ENCODE results near the gene EEF1G.
A peak's percentile ranks its signal among the peaks of the same experiment; 100 is the strongest.

Gene EEF1G

GRCh38 chr11:62544581-62545436, 28.9 kb downstream of the EEF1G start:
- intact Hi-C loops (cut with DNase I; ENCODE audit: low total_unique reads): loop anchor here (5.0 to 10.0 kb wide), 4 partner anchors 38 to 148 kb away; partner anchors contain the start of gene TUT1
- Histone ChIP-seq H3K4me3 (peak overlapping the region; percentile 86 to 87), H3K4me1 (peaks cover 5 to 77% (median 61%) of the 10 kb centered on the region in 4 donors), H3K27ac (peak overlapping the region; percentile 98), H3K36me3 (peaks cover 0 to 9% (median 0%) of the 10 kb centered on the region in 3 donors), H3K9me3 (no peaks in the 10 kb centered on the region), H3K27me3 (no peaks in the 10 kb centered on the region)
- TF ChIP-seq CTCF (IDR thresholded peaks at IDR 0.05): no peak
- DNase-seq: no peak

- peak overlapping the region; percentile 98 for H3K27ac ChIP-seq
These were observed 29.8 kb downstream of the EEF1G start for GRCh38 chr11:62543680-62544444.

DNA sequence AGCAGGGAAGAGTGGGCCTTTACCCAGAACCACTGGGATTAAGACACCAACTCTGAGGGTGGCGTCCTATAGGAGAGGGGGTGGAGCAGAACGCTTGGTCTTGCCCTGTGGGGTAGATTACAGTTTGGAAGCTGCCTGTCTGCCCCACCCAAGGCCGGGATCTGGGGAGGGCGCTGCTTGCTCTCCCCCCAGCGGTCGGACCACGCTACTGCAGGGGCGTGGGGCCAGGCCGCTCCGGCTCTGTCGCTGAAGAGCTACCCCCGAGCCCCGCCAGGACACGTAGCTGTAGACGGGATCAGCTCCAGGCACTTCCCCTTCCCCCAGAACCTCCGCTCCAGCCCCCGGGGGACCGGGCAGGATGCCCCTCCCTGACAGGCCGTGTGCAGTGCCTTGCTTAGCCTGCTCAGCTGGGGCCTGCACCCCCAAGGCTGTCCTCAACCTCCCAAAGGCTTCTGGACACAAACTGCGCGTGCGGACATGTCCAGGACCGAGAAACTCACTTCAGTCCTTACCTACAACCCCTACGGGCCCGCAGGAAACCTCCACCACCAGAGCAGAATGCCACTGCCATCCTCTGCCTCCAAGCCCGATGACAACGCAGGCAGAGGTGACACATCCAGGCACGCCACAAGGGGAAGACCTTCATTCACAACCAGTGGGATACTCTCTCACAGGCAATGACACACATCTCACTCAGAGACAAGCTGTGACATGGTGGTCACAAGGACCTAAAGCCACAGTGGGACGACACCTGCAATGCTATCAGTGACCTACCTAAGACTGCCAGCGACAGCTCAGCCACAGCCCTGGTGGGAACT, 30.7 kb downstream of the EEF1G start:
- H3K36me3 ChIP-seq: peaks cover 0 to 23% (median 9%) of the 10 kb centered on the region in 3 donors
- H3K4me1 ChIP-seq: peaks cover 5 to 77% (median 61%) of the 10 kb centered on the region in 4 donors
- H3K27ac ChIP-seq: peak overlapping the region; percentile 98
- peak; percentile 73 to 90 for DNase-seq
- no peaks in the 10 kb centered on the region for H3K9me3 ChIP-seq
- no peaks in the 10 kb centered on the region for H3K27me3 ChIP-seq
- peak overlapping the region; percentile 86 to 87 for H3K4me3 ChIP-seq
- TF ChIP-seq CTCF (IDR thresholded peaks at IDR 0.05): peak; percentile 99
- intact Hi-C loops (cut with DNase I; ENCODE audit: low total_unique reads): loop anchor here (5.0 to 10.0 kb wide), 4 partner anchors 36 to 146 kb away; partner anchors contain the start of gene TUT1

More at GRCh38 chr11:62543680-62544444, 29.8 kb downstream of the EEF1G start:
- Histone ChIP-seq H3K27me3 (no peaks in the 10 kb centered on the region), H3K4me1 (peaks cover 5 to 77% (median 61%) of the 10 kb centered on the region in 4 donors), H3K9me3 (no peaks in the 10 kb centered on the region), H3K36me3 (peaks cover 0 to 14% (median 0%) of the 10 kb centered on the region in 3 donors), H3K4me3 (peak overlapping the region; percentile 86 to 87)
- TF ChIP-seq CTCF (IDR thresholded peaks at IDR 0.05): no peak
- DNase-seq: peak in 1 of 2 donors; percentile 69
- intact Hi-C loops (cut with DNase I; ENCODE audit: low total_unique reads): loop anchor here (5.0 to 10.0 kb wide), 4 partner anchors 37 to 147 kb away; partner anchors contain the start of gene TUT1

DNA sequence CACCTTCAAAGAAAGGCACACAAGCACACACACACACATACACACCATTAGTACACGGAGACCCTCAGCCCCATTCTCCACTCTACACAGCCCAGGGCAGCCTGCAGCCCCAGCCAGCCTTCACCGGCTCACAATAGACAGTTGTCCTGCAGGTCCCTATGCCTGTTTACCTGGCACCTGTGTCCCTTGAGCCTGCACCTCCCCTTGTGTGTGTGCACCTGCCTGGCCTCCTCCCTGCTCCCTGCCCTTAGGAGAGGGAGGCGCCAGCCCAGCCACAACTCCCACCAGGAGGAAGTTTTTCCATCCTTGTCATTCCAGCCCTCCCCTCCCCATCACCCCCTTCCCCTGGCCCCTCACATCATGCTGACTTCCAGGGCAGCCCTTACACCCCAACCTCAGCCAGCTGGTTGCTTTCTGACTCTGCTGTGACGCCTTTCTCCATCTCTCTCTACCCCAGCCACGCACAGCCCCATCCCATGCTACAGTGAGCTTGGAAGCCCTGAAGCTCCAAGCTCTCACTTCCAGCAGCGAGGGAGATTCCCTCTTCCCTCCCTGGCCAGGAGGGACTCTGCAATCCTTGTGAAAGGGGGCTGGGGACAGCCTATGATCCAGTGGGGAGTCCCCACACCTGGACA, 31.5 kb downstream of the EEF1G start:
- TF ChIP-seq CTCF (IDR thresholded peaks at IDR 0.05): no peak
- H3K4me1 ChIP-seq: peaks cover 5 to 77% (median 63%) of the 10 kb centered on the region in 4 donors
- peak overlapping the region; percentile 86 to 87 for H3K4me3 ChIP-seq
- intact Hi-C loops (cut with DNase I; ENCODE audit: low total_unique reads): loop anchor here (5.0 to 10.0 kb wide), 4 partner anchors 35 to 145 kb away; partner anchors contain the start of gene TUT1
- no peak for DNase-seq
- H3K27ac ChIP-seq: peak overlapping the region; percentile 98
- no peaks in the 10 kb centered on the region for H3K9me3 ChIP-seq
- H3K27me3 ChIP-seq: no peaks in the 10 kb centered on the region
- peaks cover 0 to 28% (median 9%) of the 10 kb centered on the region in 3 donors for H3K36me3 ChIP-seq

Data from tibial artery (tissue), 4 donors.